ENCODE data around the gene INPP4B.

INPP4B gene

DNA sequence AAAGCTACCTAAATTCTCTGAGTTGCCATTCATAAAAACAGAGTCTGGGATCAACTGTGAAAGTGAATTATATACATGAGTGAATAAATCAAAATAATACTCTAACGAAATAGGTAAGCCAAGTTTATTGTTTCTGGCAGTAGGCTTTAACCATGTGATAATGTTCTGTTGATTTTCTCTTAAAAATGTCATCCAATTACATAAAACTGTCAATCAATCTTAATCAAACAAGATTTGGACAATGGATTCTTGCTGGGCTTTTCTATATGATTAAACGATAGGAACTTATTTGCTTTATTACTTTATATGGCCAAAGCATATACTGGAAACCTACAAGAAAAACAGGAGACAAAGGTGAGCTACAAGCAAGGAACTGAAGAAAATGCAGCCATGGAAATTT lies 148.8 kb downstream of the INPP4B start:
- Histone ChIP-seq H3K4me1 (peaks cover 12% of the 10 kb centered on the region), H3K9ac (no peak overlapping the region), H3K9me3 (no peaks in the 10 kb centered on the region), H3K27me3 (no peaks in the 10 kb centered on the region), H3K36me3 (no peaks in the 10 kb centered on the region), H3K4me3 (no peak overlapping the region), H3K27ac (no peak overlapping the region), H3K4me2 (no peak overlapping the region), H4K20me1 (no peaks in the 10 kb centered on the region)
- TF ChIP-seq Cebpa-rat (IDR thresholded peaks at IDR 0.05) = no peak

DNA sequence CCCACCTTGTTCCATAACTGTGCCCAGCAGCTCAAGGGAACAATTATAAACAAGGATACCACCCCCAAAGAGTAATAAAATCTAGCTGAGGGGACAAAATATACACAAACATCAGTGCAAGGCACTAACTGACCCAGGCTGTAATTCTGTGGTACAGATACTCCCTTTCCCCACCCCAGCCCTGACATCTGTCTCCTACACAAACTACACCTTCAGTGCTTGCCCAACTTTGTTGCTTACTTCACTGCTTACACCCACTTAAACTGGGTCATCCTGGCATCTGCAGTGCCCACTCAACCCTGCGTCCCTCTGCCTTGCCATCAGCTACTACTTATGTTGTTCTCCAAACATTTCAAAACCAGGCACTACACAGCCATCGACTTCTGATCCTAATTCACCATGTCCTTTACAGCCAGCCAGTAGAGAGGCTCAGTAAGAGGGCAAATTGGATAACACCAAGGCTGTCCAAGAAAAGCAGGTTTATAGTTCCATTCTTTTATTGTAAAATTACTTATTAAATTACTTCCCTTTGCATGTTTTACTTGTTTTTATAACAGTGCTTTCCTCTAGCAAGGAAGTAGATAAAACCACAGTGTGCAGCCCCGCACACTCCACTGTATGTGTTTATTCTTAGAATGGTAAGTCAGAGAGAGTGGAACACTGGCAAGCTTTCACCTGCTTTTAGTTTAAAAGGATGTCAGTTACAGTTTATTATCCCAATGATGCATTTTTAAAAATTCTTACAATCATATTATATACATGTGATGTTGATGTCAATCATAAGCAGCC lies 149.6 kb downstream of the INPP4B start:
- no peak for TF ChIP-seq Cebpa-rat (IDR thresholded peaks at IDR 0.05)
- Histone ChIP-seq H3K27me3 (no peaks in the 10 kb centered on the region), H3K4me1 (peaks cover 12% of the 10 kb centered on the region), H3K4me2 (peak overlapping the region; percentile 28), H3K4me3 (no peak overlapping the region), H3K36me3 (no peaks in the 10 kb centered on the region), H3K9me3 (no peaks in the 10 kb centered on the region), H3K9ac (no peak overlapping the region), H3K27ac (no peak overlapping the region), H4K20me1 (no peaks in the 10 kb centered on the region)

DNA sequence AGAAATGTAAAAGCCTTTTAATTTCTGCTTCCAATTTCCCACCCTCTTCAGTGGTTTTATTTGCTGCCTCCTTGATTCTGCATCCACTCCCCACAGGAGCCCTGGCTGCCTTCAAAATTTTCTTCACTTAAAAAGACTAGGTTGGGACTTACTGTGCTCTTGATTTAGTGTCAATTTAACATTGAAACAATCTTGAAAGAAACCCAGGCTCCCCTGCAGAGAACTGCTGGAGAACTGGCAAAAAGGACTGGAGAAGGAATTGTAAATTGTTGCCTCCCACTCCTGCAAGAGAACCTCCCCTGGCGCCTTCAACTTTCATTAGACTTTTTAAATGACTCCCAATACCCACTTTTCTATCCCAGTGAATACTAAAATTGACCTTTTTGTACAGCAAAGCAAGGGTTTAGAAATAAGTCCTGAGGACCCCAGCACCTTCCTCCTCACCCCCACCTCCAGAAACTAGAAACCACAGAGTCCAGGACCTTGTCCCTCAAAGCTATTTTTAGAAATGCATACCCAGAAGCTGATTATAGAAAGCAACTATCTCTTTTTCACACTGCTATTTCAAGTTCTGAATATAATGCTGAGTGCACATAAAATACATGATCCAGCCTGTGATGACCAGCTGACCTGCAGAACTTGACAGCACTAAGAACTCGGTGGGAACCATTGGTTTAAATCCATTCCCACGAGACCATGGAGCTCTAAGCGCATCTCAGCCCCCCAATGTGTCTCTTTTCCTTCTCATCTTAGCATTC lies 155.5 kb downstream of the INPP4B start:
- TF ChIP-seq Cebpa-rat (IDR thresholded peaks at IDR 0.05) = no peak
- Histone ChIP-seq H3K9ac (no peak overlapping the region), H3K4me3 (no peak overlapping the region), H3K9me3 (no peaks in the 10 kb centered on the region), H3K36me3 (no peaks in the 10 kb centered on the region), H3K4me2 (no peak overlapping the region), H3K4me1 (no peaks in the 10 kb centered on the region), H4K20me1 (no peaks in the 10 kb centered on the region), H3K27ac (no peak overlapping the region), H3K27me3 (no peaks in the 10 kb centered on the region)

- H3K4me1 ChIP-seq = no peaks in the 10 kb centered on the region
- H3K36me3 ChIP-seq = no peaks in the 10 kb centered on the region
- no peaks in the 10 kb centered on the region for H3K27me3 ChIP-seq
- H3K27ac ChIP-seq = no peak overlapping the region
- H3K9ac ChIP-seq = no peak overlapping the region
- H3K4me3 ChIP-seq = no peak overlapping the region
- no peaks in the 10 kb centered on the region for H4K20me1 ChIP-seq
- H3K4me2 ChIP-seq = no peak overlapping the region
- no peak for TF ChIP-seq Cebpa-rat (IDR thresholded peaks at IDR 0.05)
- no peaks in the 10 kb centered on the region for H3K9me3 ChIP-seq
These were observed 158.4 kb downstream of the INPP4B start for GRCh38 chr4:142687547-142688275.

- H4K20me1 ChIP-seq = no peaks in the 10 kb centered on the region
- no peaks in the 10 kb centered on the region for H3K4me1 ChIP-seq
- H3K27me3 ChIP-seq = no peaks in the 10 kb centered on the region
- no peaks in the 10 kb centered on the region for H3K9me3 ChIP-seq
- H3K36me3 ChIP-seq = no peaks in the 10 kb centered on the region
- no peak overlapping the region for H3K9ac ChIP-seq
- no peak for TF ChIP-seq Cebpa-rat (IDR thresholded peaks at IDR 0.05)
- H3K4me2 ChIP-seq = no peak overlapping the region
- H3K27ac ChIP-seq = no peak overlapping the region
- no peak overlapping the region for H3K4me3 ChIP-seq
These were observed 160.0 kb downstream of the INPP4B start for GRCh38 chr4:142686081-142686480.

GRCh38 chr4:142683997-142684396 lies 162.1 kb downstream of the INPP4B start:
- Histone ChIP-seq H3K4me1 (no peaks in the 10 kb centered on the region), H3K36me3 (no peaks in the 10 kb centered on the region), H3K27ac (no peak overlapping the region), H3K9ac (no peak overlapping the region), H3K4me3 (no peak overlapping the region), H4K20me1 (no peaks in the 10 kb centered on the region), H3K4me2 (no peak overlapping the region), H3K27me3 (no peaks in the 10 kb centered on the region), H3K9me3 (no peaks in the 10 kb centered on the region)
- TF ChIP-seq Cebpa-rat (IDR thresholded peaks at IDR 0.05) = no peak

- Histone ChIP-seq H3K4me1 (no peaks in the 10 kb centered on the region), H3K9me3 (no peaks in the 10 kb centered on the region), H3K36me3 (no peaks in the 10 kb centered on the region), H3K4me2 (no peak overlapping the region), H4K20me1 (no peaks in the 10 kb centered on the region), H3K4me3 (no peak overlapping the region), H3K9ac (no peak overlapping the region), H3K27ac (no peak overlapping the region), H3K27me3 (no peaks in the 10 kb centered on the region)
- no peak for TF ChIP-seq Cebpa-rat (IDR thresholded peaks at IDR 0.05)
These were observed 162.6 kb downstream of the INPP4B start for GRCh38 chr4:142683503-142683902.

- Histone ChIP-seq H3K9me3 (peaks cover 27% of the 10 kb centered on the region), H3K4me1 (no peaks in the 10 kb centered on the region), H3K27me3 (no peaks in the 10 kb centered on the region), H3K4me2 (no peak overlapping the region), H3K27ac (no peak overlapping the region), H3K9ac (no peak overlapping the region), H3K36me3 (no peaks in the 10 kb centered on the region), H4K20me1 (no peaks in the 10 kb centered on the region), H3K4me3 (no peak overlapping the region)
- no peak for TF ChIP-seq Cebpa-rat (IDR thresholded peaks at IDR 0.05)
These were observed 174.6 kb downstream of the INPP4B start for GRCh38 chr4:142671516-142671915.

- Histone ChIP-seq H3K4me3 (no peak overlapping the region), H3K27me3 (no peaks in the 10 kb centered on the region), H3K9me3 (peaks cover 29% of the 10 kb centered on the region), H3K4me2 (no peak overlapping the region), H4K20me1 (no peaks in the 10 kb centered on the region), H3K9ac (no peak overlapping the region), H3K27ac (no peak overlapping the region), H3K36me3 (no peaks in the 10 kb centered on the region), H3K4me1 (no peaks in the 10 kb centered on the region)
- TF ChIP-seq Cebpa-rat (IDR thresholded peaks at IDR 0.05) = no peak
These were observed 182.3 kb downstream of the INPP4B start for GRCh38 chr4:142663828-142664227.

DNA sequence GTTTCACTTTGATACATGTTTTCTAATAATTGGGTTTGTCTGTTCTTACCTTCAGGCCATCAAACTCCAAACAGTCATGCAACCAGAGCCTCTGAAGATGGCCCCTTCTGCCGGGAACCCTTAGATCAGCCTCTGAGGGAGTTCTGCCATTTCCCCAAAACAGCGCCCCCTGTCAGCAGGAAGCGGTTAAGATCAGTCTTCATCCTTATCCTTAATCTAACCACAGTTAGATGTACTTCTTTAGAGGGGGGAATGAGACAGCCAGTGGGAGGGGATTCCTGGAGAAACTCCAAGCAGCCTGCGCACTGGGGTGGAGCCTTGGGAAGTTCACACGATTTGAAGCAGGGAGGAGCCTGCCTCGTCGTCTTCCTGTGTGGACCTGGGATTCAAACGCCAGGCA lies 185.4 kb downstream of the INPP4B start:
- no peak for TF ChIP-seq Cebpa-rat (IDR thresholded peaks at IDR 0.05)
- Histone ChIP-seq H3K36me3 (0 out of 2 replicates have a peak, but pooled peaks cover 7% of the 10 kb centered on the region), H3K4me2 (no peak overlapping the region), H3K4me3 (no peak overlapping the region), H3K4me1 (no peaks in the 10 kb centered on the region), H3K27me3 (no peaks in the 10 kb centered on the region), H3K9me3 (peaks cover 54% of the 10 kb centered on the region), H3K27ac (no peak overlapping the region), H4K20me1 (no peaks in the 10 kb centered on the region), H3K9ac (no peak overlapping the region)
